H1 (cell line): Measurements from ENCODE around the gene ZBTB16. TPM values are rescaled to one million over a fixed set of nuclear protein-coding genes. Genes with fewer than 3 reads are reported as not detected.

Experiments used
- GTF2F1 ChIP-seq: IDR thresholded peaks from 2 replicates; pipeline ENCODE4 v1.6.1; 2012; ENCODE audit warnings: low read depth, low read length, improper control_type of control experiment, borderline replicate concordance
- JUN ChIP-seq: IDR thresholded peaks from 2 replicates; pipeline ENCODE4 v1.6.1; 2011; ENCODE audit warnings: low read depth, mild to moderate bottlenecking, improper control_type of control experiment, low read length
- RAD21 ChIP-seq, 2 experiments: IDR thresholded peaks in 1 of 2; conservative IDR thresholded peaks in 1 of 2; 2 replicates each; pipeline ENCODE4 v1.6.1; 2011; ENCODE audit warnings: low read depth in 2 of 2, low read length in 2 of 2, improper control_type of control experiment in 1 of 2, inconsistent platforms in 1 of 2, mild to moderate bottlenecking in 1 of 2, moderate library complexity in 1 of 2
- RBBP5 ChIP-seq: IDR thresholded peaks from 2 replicates; pipeline ENCODE4 v1.7.1; 2012; ENCODE audit warnings: low read depth, mild to moderate bottlenecking, inconsistent platforms, low read length, moderate library complexity, borderline replicate concordance
- YY1 ChIP-seq: IDR thresholded peaks from 2 replicates; pipeline ENCODE4 v1.6.1; 2011; ENCODE audit warnings: low read depth, mild to moderate bottlenecking, low read length
- polyA plus RNA-seq, 7 experiments: library from polyadenylated mRNA; depleted of rRNA in 3 of 7; stranded (reverse) in 5 of 7; unstranded in 2 of 7; fragments of >200 nt in 5 of 7; fragments of 200-250 nt in 2 of 7; gene quantifications; 1 replicate in 5 of 7; 2 replicates in 1 of 7; 4 replicates in 1 of 7; pipeline versions ENCODE4 v1.2.1 to v1.2.3, GENCODE V29; 2011 to 2013; ENCODE audit warnings: missing spikeins in 2 of 7, mixed read lengths in 2 of 7
- total RNA-seq: library from RNA; stranded (reverse); fragmentation: NEBNext Ultra II Directional; extraction: Animal tissue kit (Norgen Biotek cat#: 25700); gene quantifications from 2 replicates; pipeline ENCODE4 v1.2.1, GENCODE V29; 2021

ZBTB16 gene
- total and polyA plus RNA-seq, 2 of the 8 experiments (the other 6 are each of a cell fraction or from before 2014, with no cell fraction given) = 0.12 to 0.61 TPM

GRCh38 chr11:114106047-114106446 is 46.5 kb downstream of the ZBTB16 start (continued):
- no peak for TF ChIP-seq JUN
- TF ChIP-seq GTF2F1 = no peak
- TF ChIP-seq RAD21 (IDR thresholded peaks at IDR 0.05 in 1 of 2, conservative IDR thresholded peaks at IDR 0.05 in 1 of 2; ENCODE audit: low read depth in 2 of 2, low read length in 2 of 2) = no peak
- no peak for TF ChIP-seq RBBP5
- TF ChIP-seq YY1 = no peak
